CD4-positive, alpha-beta T cell (primary cell): Measurements from ENCODE around the gene LDLRAD4. TPM values are rescaled to one million over a fixed set of nuclear protein-coding genes. Genes with fewer than 3 reads are reported as not detected.

Source experiments
- ATAC-seq: fragments of 200-7000 bp; cut with Tn5 transposase; one replicate; pipeline ENCODE4 v1.10.0; 2022; ENCODE audit warnings: mild to moderate bottlenecking; ENCODE audit not compliant: poor library complexity
- CTCF ChIA-PET: fragments of 350-600 bp; sonication (Branson Sonifier 250); formaldehyde crosslinking; loops from one replicate; lab custom pipeline; 2021; ENCODE audit warnings: antibody characterized with exemption, inconsistent platforms; lab: Charles Lee
- POLR2A ChIA-PET: fragments of 350-600 bp; sonication (Branson Sonifier 250); formaldehyde crosslinking; loops from one replicate; lab custom pipeline; 2021; ENCODE audit warnings: antibody characterized with exemption, inconsistent platforms; lab: Charles Lee
- DNase-seq, 14 experiments: peaks; one replicate each; pipeline ENCODE4 v3.0.0-alpha.2; 2013 to 2020; ENCODE audit warnings: mixed read lengths in 2 of 14
- H3K27ac ChIP-seq, 2 donors: one replicate each; pipeline versions ENCODE4 v1.5.1 to v1.7.0; 2013; ENCODE audit warnings: low read length in 2 of 2, low read depth in 1 of 2, mild to moderate bottlenecking in 1 of 2
- H3K27me3 ChIP-seq, 2 experiments: 1 replicate in 1 of 2; 2 replicates in 1 of 2; pipeline versions ENCODE4 v1.6.1 to v1.7.0; 2013; ENCODE audit warnings: low read length in 2 of 2, control low read depth in 1 of 2, mild to moderate bottlenecking in 1 of 2, moderate library complexity in 1 of 2; ENCODE audit not compliant: insufficient read depth in 2 of 2, control insufficient read depth in 1 of 2
- H3K36me3 ChIP-seq: one replicate; pipeline ENCODE4 v1.6.1; 2013; ENCODE audit warnings: low read length, control low read depth; ENCODE audit not compliant: insufficient read depth
- H3K4me1 ChIP-seq: one replicate; pipeline ENCODE4 v1.6.1; 2013; ENCODE audit warnings: low read length, control low read depth; ENCODE audit not compliant: insufficient read depth
- H3K4me3 ChIP-seq: one replicate; pipeline ENCODE4 v1.5.1; 2013; ENCODE audit warnings: mild to moderate bottlenecking, low read length, moderate library complexity
- H3K9me3 ChIP-seq, 2 experiments: 1 replicate in 1 of 2; 2 replicates in 1 of 2; pipeline versions ENCODE4 v1.6.1 to v1.7.0; 2013; ENCODE audit warnings: low read length in 2 of 2, mild to moderate bottlenecking in 2 of 2, control low read depth in 1 of 2, moderate library complexity in 1 of 2; ENCODE audit not compliant: control insufficient read depth in 1 of 2, insufficient read depth in 1 of 2
- H3K27ac Mint-ChIP-seq: one replicate; pipeline ENCODE4 v1.8.0; 2020; ENCODE audit warnings: mixed read lengths
- H3K27me3 Mint-ChIP-seq: one replicate; pipeline ENCODE4 v1.8.0; 2021; ENCODE audit warnings: mixed read lengths
- H3K36me3 Mint-ChIP-seq: one replicate; pipeline ENCODE4 v1.8.0; 2021; ENCODE audit warnings: low read depth, mixed read lengths
- H3K4me1 Mint-ChIP-seq: one replicate; pipeline ENCODE4 v1.8.0; 2021; ENCODE audit warnings: low read depth, mixed read lengths
- H3K4me3 Mint-ChIP-seq: one replicate; pipeline ENCODE4 v1.8.0; 2020; ENCODE audit warnings: mild to moderate bottlenecking, mixed read lengths
- H3K9me3 Mint-ChIP-seq: one replicate; pipeline ENCODE4 v1.8.0; 2020; ENCODE audit warnings: mixed read lengths
- intact Hi-C, 2 experiments: fragments of 100-400 bp; cut with DNase I in 1 of 2; cut with micrococcal nuclease in 1 of 2; formaldehyde crosslinking; loops; one replicate each; pipeline versions ENCODE4 v1.15.1 to v1.9.0; 2023 to 2025; cut with DNase I, micrococcal nuclease
- total RNA-seq, 174 experiments: library from RNA in 2 of 174; stranded (reverse) in 2 of 174; gene quantifications; one replicate each; pipeline ENCODE4 v1.2.3 and lab custom pipeline; 2021 to 2026
- TF ChIP-seq, protein P1 (sequence below): fragments of 200-600 bp; IDR thresholded peaks from one replicate; pipeline ENCODE4 v1.8.0; 2022; ENCODE audit warnings: antibody characterized with exemption, mild to moderate bottlenecking

Gene LDLRAD4
- total RNA-seq, 2 experiments from 2014 or later, result 51.9 to 52.7 TPM

DNA sequence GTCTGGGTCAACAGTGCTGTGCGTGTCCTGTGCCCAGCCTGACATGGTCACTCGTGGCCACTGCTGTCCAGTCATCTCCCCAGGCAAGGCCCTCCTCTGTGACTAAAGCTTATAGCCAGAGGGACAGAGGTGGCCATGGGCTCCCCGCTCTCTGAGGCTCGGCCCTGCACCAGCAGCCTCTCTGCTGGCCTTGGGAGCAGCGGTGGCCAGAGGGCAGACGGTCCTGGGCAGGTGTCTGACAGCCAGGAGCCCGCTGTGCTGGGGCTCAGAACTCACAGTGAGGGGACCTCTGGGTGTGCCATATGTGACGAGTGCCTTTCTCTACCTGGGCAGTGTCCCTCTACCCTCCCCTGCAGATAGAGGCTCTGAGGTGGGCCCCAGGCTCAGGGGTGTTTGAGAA lies 409.1 kb downstream of the LDLRAD4 start:
- no peaks in the 10 kb centered on the region for H3K27me3 Mint-ChIP-seq
- TF ChIP-seq, protein P1, sequence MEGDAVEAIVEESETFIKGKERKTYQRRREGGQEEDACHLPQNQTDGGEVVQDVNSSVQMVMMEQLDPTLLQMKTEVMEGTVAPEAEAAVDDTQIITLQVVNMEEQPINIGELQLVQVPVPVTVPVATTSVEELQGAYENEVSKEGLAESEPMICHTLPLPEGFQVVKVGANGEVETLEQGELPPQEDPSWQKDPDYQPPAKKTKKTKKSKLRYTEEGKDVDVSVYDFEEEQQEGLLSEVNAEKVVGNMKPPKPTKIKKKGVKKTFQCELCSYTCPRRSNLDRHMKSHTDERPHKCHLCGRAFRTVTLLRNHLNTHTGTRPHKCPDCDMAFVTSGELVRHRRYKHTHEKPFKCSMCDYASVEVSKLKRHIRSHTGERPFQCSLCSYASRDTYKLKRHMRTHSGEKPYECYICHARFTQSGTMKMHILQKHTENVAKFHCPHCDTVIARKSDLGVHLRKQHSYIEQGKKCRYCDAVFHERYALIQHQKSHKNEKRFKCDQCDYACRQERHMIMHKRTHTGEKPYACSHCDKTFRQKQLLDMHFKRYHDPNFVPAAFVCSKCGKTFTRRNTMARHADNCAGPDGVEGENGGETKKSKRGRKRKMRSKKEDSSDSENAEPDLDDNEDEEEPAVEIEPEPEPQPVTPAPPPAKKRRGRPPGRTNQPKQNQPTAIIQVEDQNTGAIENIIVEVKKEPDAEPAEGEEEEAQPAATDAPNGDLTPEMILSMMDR, result no peak
- peaks cover 0 to 5% of the 10 kb centered on the region in 2 experiments for H3K9me3 ChIP-seq
- CTCF ChIA-PET, result no interaction called here
- no peaks in the 10 kb centered on the region for H3K9me3 Mint-ChIP-seq
- no peak for DNase-seq
- no peak overlapping the region for H3K4me3 Mint-ChIP-seq
- H3K4me3 ChIP-seq, result no peak overlapping the region
- intact Hi-C loops, result no loop called here
- peaks cover 10% of the 10 kb centered on the region for H3K4me1 ChIP-seq
- H3K27me3 ChIP-seq, result no peaks in the 10 kb centered on the region
- H3K27ac ChIP-seq, result no peak overlapping the region
- ATAC-seq, result no peak
- H3K4me1 Mint-ChIP-seq, result peaks cover 28% of the 10 kb centered on the region
- H3K27ac Mint-ChIP-seq, result no peak overlapping the region
- peaks cover 25% of the 10 kb centered on the region for H3K36me3 ChIP-seq
- POLR2A ChIA-PET, result no interaction called here
- H3K36me3 Mint-ChIP-seq, result peaks cover 20% of the 10 kb centered on the region

DNA sequence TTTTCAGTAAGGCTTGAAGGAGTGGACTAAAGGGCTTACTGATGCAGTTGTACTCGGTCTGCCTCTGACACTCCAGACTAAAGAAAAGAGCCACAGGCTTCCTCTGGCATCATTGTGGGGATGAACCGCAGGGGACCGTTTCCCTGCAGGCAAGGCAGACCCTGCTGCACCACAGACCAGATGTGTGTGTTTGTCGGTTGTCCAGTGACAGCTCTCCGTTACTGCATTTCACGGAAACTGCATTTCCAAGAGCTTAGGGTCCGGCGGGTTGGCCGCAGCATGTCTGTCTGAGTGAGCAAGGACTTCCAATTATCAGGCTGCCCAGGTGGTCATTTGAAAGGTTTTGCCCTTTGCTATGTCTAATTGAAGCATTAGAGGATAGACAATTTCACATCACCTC lies 409.7 kb downstream of the LDLRAD4 start:
- ATAC-seq (no peak), DNase-seq (no peak)
- Mint-ChIP-seq H3K9me3 (no peaks in the 10 kb centered on the region), H3K36me3 (peaks cover 15% of the 10 kb centered on the region), H3K27ac (no peak overlapping the region), H3K4me3 (no peak overlapping the region), H3K4me1 (peaks cover 28% of the 10 kb centered on the region), H3K27me3 (no peaks in the 10 kb centered on the region)
- H3K4me1 ChIP-seq, result peaks cover 10% of the 10 kb centered on the region
- no peak overlapping the region for H3K4me3 ChIP-seq
- no peak overlapping the region for H3K27ac ChIP-seq
- intact Hi-C loops, result no loop called here
- TF ChIP-seq, protein P1, result no peak
- ChIA-PET CTCF (no interaction called here), POLR2A (no interaction called here)
- no peaks in the 10 kb centered on the region for H3K27me3 ChIP-seq
- H3K36me3 ChIP-seq, result peaks cover 21% of the 10 kb centered on the region
- H3K9me3 ChIP-seq, result peaks cover 0 to 5% of the 10 kb centered on the region in 2 experiments

DNA sequence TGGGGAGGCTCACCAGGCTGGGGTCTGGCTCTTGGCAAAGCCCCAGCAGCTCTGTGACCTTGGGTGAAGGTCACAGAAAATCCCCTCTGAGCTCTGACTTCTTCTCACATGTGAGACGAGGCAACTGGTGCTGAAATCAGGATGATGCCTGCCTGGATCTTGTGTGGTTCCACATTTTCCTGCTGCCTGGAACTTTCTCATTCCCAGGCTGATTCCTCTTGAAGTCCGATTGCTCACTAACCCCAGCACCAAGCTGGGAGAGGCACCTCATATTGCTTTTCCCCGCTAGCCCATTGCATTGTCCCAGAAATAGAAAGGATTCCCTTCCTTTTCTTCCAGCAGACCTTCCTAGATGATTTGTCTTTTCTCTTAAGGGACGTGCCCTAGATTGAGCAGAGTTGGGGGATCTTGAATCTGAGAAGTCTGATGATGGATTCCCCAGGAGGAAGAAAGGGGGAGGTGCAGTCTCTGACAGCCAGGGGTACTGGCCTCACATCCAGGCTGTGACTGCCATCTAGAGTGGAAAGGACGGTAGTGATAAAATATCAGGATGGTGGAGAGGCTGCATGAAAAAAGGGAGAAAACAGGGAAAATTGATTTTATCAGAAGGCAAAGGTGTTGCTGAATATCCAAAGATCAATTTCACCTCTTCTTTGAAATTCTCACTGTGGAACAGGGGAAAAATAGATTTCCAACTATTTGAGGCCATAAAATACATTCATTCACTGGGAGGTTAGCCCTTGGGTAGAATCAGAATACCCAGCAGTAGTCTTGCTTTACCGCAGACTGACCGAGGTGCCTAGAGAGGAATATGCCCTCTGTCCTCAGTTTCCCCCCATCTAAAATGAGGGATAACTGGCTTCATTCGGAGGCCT lies 411.5 kb downstream of the LDLRAD4 start:
- DNase-seq (peak in 10 of 14 experiments; percentile 25 to 74 (median 42)), ATAC-seq (peak; percentile 97)
- intact Hi-C loops, result loop anchor here (1.0 to 2.0 kb wide), 3 partner anchors 72 to 414 kb away; no protein-coding TSS in a partner anchor
- Histone ChIP-seq H3K9me3 (peaks cover 0 to 5% of the 10 kb centered on the region in 2 experiments), H3K27ac (no peak overlapping the region), H3K36me3 (peaks cover 9% of the 10 kb centered on the region), H3K4me3 (no peak overlapping the region), H3K4me1 (no peaks in the 10 kb centered on the region), H3K27me3 (no peaks in the 10 kb centered on the region)
- Mint-ChIP-seq H3K9me3 (no peaks in the 10 kb centered on the region), H3K4me1 (peaks cover 24% of the 10 kb centered on the region), H3K27me3 (no peaks in the 10 kb centered on the region), H3K27ac (peak overlapping the region; percentile 43), H3K36me3 (peaks cover 11% of the 10 kb centered on the region), H3K4me3 (no peak overlapping the region)
- CTCF ChIA-PET, result interaction anchor here (0.8 to 1.5 kb wide), 5 partner anchors 17 to 414 kb away, joined by 3 to 5 read pairs (median 4); no protein-coding TSS in a partner anchor
- TF ChIP-seq, protein P1, result peak; percentile 63
- POLR2A ChIA-PET, result interaction anchor here (0.8 to 1.0 kb wide), 3 partner anchors 18 to 414 kb away, joined by 3 to 4 read pairs (median 4); no protein-coding TSS in a partner anchor
